ENCODE data around the gene TIMM17A.

TIMM17A gene

GRCh38 chr1:201955009-201955728, at the start of gene TIMM17A:
Gene TIMM17A, plus strand, starts transcription at chr1:201955503. Its CDS starts 24 bp downstream, at chr1:201955527.
- in situ Hi-C loops (cut with MboI; ENCODE audit: low sequenced_read_pairs) = no loop called here

- in situ Hi-C loops (cut with MboI; ENCODE audit: low sequenced_read_pairs) = no loop called here
These were observed 49.0 kb upstream of the TIMM17A start for GRCh38 chr1:201906336-201906735.

GRCh38 chr1:201907621-201908020, 47.7 kb upstream of the TIMM17A start:
- in situ Hi-C loops (cut with MboI; ENCODE audit: low sequenced_read_pairs) = no loop called here

GRCh38 chr1:201911826-201912571, 43.3 kb upstream of the TIMM17A start:
- in situ Hi-C loops (cut with MboI; ENCODE audit: low sequenced_read_pairs) = no loop called here

GRCh38 chr1:201912832-201913231, 42.5 kb upstream of the TIMM17A start:
- in situ Hi-C loops (cut with MboI; ENCODE audit: low sequenced_read_pairs) = no loop called here

GRCh38 chr1:201914456-201915235, 40.7 kb upstream of the TIMM17A start:
- in situ Hi-C loops (cut with MboI; ENCODE audit: low sequenced_read_pairs) = no loop called here

GRCh38 chr1:201916649-201917249, 38.6 kb upstream of the TIMM17A start:
- in situ Hi-C loops (cut with MboI; ENCODE audit: low sequenced_read_pairs) = no loop called here

DNA sequence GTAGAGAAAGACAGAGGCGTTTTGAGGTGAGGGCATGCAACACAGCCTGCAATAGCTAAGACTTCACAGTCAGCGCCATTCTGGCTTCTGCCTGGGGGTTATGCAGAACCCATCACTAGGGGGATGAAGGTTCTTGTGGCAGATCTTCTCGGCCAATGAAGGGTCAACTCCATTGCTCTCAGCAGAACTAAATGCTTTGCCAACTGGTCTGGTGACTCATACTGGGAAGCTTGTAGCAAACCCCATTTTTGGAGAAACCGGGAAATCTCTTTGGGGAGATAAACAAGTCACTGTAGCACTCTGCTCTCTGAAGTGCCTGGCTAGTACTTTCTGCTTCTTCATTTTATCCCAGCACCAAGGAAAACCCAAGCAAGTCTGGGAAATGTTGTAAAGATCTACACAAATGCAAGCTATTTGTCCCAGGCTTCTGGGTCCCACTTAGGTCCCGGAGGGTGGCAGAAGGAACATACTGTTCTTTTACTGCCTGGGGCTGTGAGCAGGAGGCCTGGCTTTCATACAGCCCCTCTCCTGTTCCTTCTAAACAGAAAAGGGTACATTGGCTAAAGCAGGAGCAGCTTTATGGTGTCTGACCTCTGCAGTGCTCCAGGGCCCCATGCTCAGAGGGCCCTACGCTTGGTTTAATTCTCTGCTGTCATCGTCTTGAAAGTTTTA, 37.8 kb upstream of the TIMM17A start:
- in situ Hi-C loops (cut with MboI; ENCODE audit: low sequenced_read_pairs) = no loop called here

DNA sequence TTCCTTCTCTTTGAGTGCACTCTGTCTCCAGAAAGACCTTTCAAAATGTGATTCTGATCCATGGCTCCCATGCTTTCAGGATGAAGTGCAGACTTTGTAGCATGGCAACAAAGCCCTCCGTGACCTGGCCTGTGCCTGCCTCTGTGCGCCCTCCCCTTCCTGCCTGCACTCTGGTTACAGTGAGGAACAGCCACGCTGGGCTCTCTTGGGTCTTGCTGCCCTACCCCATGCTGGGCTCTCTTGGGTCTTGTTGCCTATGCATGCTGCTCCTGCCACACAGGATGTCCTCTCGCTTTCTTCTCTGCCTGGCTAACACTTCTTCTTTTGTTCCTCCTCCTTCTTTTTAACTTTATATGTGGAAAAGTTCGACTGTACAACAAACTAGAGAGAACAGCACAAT, 37.0 kb upstream of the TIMM17A start:
- in situ Hi-C loops (cut with MboI; ENCODE audit: low sequenced_read_pairs) = no loop called here

GRCh38 chr1:201921952-201922558, 33.2 kb upstream of the TIMM17A start:
- in situ Hi-C loops (cut with MboI; ENCODE audit: low sequenced_read_pairs) = no loop called here

DNA sequence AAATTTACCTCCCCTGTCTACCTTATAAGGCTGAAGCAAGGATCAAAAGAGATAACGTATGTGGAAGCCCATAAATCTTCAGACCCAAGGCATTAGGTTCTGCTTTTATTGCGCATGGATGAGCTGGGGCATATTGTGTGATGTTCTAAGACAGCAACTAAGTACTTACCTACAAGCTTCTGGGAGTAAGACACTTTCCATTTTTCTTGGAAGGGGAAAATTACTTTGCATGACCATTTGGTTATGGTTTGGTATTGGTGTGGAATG, 30.1 kb upstream of the TIMM17A start:
- in situ Hi-C loops (cut with MboI; ENCODE audit: low sequenced_read_pairs) = no loop called here

- in situ Hi-C loops (cut with MboI; ENCODE audit: low sequenced_read_pairs) = no loop called here
These were observed 29.2 kb upstream of the TIMM17A start for GRCh38 chr1:201925981-201926645.

GRCh38 chr1:201928266-201928665, 27.0 kb upstream of the TIMM17A start:
- in situ Hi-C loops (cut with MboI; ENCODE audit: low sequenced_read_pairs) = no loop called here

GRCh38 chr1:201930137-201930536, 25.2 kb upstream of the TIMM17A start:
- in situ Hi-C loops (cut with MboI; ENCODE audit: low sequenced_read_pairs) = no loop called here

- in situ Hi-C loops (cut with MboI; ENCODE audit: low sequenced_read_pairs) = no loop called here
These were observed 24.5 kb upstream of the TIMM17A start for GRCh38 chr1:201930803-201931202.

DNA sequence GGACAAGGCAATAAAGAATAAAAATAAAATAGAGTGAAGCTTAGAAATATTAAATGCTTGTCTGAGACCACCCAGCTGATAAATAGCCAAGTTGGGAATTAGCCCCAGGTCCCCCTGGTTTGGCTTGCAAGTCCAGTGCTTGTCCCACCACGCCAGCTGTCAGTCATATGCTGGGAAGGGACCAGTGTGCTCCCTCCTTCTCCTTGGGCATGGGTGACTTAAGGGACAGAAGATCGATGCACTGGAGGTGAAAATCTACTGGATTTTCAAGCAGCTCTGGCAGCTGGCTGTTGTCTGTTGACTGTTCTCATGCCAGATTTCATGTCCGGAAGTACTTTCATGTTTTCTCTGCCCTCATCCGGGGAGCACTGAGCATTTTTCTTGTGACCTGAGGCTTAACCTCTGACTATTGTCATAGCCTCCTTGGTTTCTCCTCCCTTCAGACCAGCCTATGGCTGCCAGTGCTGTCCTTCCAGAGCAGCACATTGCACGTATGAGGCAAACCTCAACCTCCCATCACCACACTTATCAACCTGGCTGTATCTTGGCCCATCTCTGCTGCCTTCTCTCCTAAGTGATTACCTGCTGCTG, 21.4 kb upstream of the TIMM17A start:
- in situ Hi-C loops (cut with MboI; ENCODE audit: low sequenced_read_pairs) = no loop called here

GRCh38 chr1:201937624-201938213, 17.6 kb upstream of the TIMM17A start:
- in situ Hi-C loops (cut with MboI; ENCODE audit: low sequenced_read_pairs) = no loop called here

DNA sequence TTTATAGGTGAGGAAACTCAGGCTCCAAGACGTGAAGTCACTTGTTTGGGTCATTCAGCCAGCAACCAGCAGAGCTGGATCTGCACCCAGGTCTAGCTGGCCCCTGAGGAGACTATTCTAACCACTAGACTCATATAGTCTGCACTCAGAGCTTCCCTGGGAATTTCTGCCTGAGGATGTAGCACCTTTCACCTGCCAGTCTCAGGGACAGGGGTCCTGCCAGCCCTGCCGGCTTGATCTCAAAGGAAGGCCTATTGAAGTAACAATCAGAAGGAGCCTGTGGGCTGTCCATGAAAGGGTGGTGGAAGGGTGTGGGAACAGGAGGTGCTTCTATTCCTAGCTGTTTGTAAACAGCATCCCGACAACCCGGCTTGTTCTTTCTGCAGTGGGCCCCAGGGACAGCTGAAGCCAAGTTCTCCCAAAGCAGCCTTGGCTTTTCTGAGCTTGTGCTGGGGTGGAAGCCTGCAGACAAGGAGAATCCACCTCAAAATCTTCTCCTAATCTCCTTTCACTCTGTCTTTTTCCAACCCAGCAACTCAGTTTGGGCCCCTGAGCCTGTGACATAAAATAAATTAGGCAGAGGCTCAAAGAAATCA, 16.8 kb upstream of the TIMM17A start:
- in situ Hi-C loops (cut with MboI; ENCODE audit: low sequenced_read_pairs) = no loop called here

GRCh38 chr1:201939148-201939547, 16.2 kb upstream of the TIMM17A start:
- in situ Hi-C loops (cut with MboI; ENCODE audit: low sequenced_read_pairs) = no loop called here
